HEK293 (cell line): ENCODE data around the gene SMARCD1.

Source experiments
- CTCF ChIA-PET: fragments of 350-600 bp; formaldehyde crosslinking; extraction: SDS; loops from one replicate; lab custom pipeline; 2021; ENCODE audit warnings: antibody characterized with exemption; lab: Yijun Ruan, JAX
- POLR2A ChIA-PET: fragments of 300-600 bp; formaldehyde crosslinking; extraction: SDS; loops from one replicate; lab custom pipeline; 2020; ENCODE audit warnings: antibody characterized with exemption, inconsistent platforms; lab: Yijun Ruan, JAX
- H3K27ac ChIP-seq: fragments of 200-500 bp; sonication (Bioruptor generic); 2 replicates; pipeline ENCODE4 v1.5.1; 2014; ENCODE audit warnings: low read depth, low read length, control low read depth, inconsistent platforms; ENCODE audit errors: extremely low read depth
- H3K36me3 ChIP-seq, 2 experiments: fragments of 200-500 bp in 1 of 2; sonication (Bioruptor generic) in 1 of 2; 1 replicate in 1 of 2; 2 replicates in 1 of 2; pipeline ENCODE4 v1.5.1; 2014 to 2017; ENCODE audit warnings: inconsistent platforms in 2 of 2, low read length in 2 of 2; ENCODE audit not compliant: control insufficient read depth in 2 of 2, insufficient read depth in 1 of 2
- H3K4me1 ChIP-seq: fragments of 200-500 bp; sonication (Bioruptor generic); 2 replicates; pipeline ENCODE4 v1.5.1; 2014; ENCODE audit warnings: mild to moderate bottlenecking, low read length, inconsistent platforms; ENCODE audit not compliant: control insufficient read depth, insufficient read depth
- H3K4me3 ChIP-seq: 2 replicates; pipeline ENCODE4 v1.5.1; 2011; ENCODE audit warnings: low read depth, mild to moderate bottlenecking, control low read depth, low read length, moderate library complexity
- H3K9me3 ChIP-seq: fragments of 200-500 bp; sonication (Bioruptor generic); 2 replicates; pipeline ENCODE4 v1.5.1; 2014; ENCODE audit warnings: low read depth, low read length, inconsistent platforms; ENCODE audit not compliant: control insufficient read depth, insufficient read depth
- BCL11B ChIP-seq: fragments of 450-650 bp; formaldehyde crosslinking; IDR thresholded peaks from 2 replicates; pipeline ENCODE4 v1.5.1; 2016; ENCODE audit warnings: low read depth, missing biosample characterization, missing genetic modification characterization
- EGR2 ChIP-seq: fragments of 450-650 bp; formaldehyde crosslinking; IDR thresholded peaks from 2 replicates; pipeline ENCODE4 v1.5.1; 2016; ENCODE audit warnings: low read depth, missing biosample characterization, missing genetic modification characterization
- GLIS2 ChIP-seq: fragments of 450-650 bp; formaldehyde crosslinking; IDR thresholded peaks from 2 replicates; pipeline ENCODE4 v1.5.1; 2016; ENCODE audit warnings: missing biosample characterization, missing genetic modification characterization
- HOXD13 ChIP-seq: sonication (generic); formaldehyde crosslinking; IDR thresholded peaks from 2 replicates; pipeline ENCODE4 v1.8.0; 2022; ENCODE audit warnings: missing genetic modification reagents, borderline replicate concordance
- KLF10 ChIP-seq: fragments of 450-650 bp; IDR thresholded peaks from 2 replicates; pipeline ENCODE4 v1.5.1; 2018; ENCODE audit warnings: missing biosample characterization, mild to moderate bottlenecking, missing genetic modification characterization
- KLF16 ChIP-seq: fragments of 450-650 bp; formaldehyde crosslinking; IDR thresholded peaks from 2 replicates; pipeline ENCODE4 v1.5.1; 2017; ENCODE audit warnings: missing biosample characterization, missing genetic modification characterization
- OVOL3 ChIP-seq: fragments of 450-650 bp; formaldehyde crosslinking; IDR thresholded peaks from 2 replicates; pipeline ENCODE4 v1.5.1; 2016; ENCODE audit warnings: missing biosample characterization, missing genetic modification characterization
- TCF7L2 ChIP-seq: IDR thresholded peaks from 2 replicates; pipeline ENCODE4 v1.6.1; 2011; ENCODE audit warnings: low read depth, mild to moderate bottlenecking, inconsistent platforms, low read length, moderate library complexity, borderline replicate concordance
- WT1 ChIP-seq: fragments of 450-650 bp; formaldehyde crosslinking; IDR thresholded peaks from 2 replicates; pipeline ENCODE4 v1.5.1; 2016; ENCODE audit warnings: missing biosample characterization, missing genetic modification characterization
- ZBTB20 ChIP-seq: fragments of 450-650 bp; formaldehyde crosslinking; IDR thresholded peaks from 2 replicates; pipeline ENCODE4 v1.5.1; 2016; ENCODE audit warnings: missing biosample characterization, missing genetic modification characterization
- ZEB2 ChIP-seq: fragments of 450-650 bp; formaldehyde crosslinking; IDR thresholded peaks from 2 replicates; pipeline ENCODE4 v1.5.1; 2016; ENCODE audit warnings: missing biosample characterization, missing genetic modification characterization
- ZFHX2 ChIP-seq: fragments of 450-650 bp; formaldehyde crosslinking; conservative IDR thresholded peaks from 2 replicates; pipeline ENCODE4 v1.5.1; 2016; ENCODE audit warnings: missing biosample characterization, missing genetic modification characterization
- ZNF132 ChIP-seq: fragments of 450-650 bp; formaldehyde crosslinking; IDR thresholded peaks from 2 replicates; pipeline ENCODE4 v1.5.1; 2017; ENCODE audit warnings: missing biosample characterization, missing genetic modification characterization, borderline replicate concordance
- ZNF146 ChIP-seq: fragments of 450-650 bp; formaldehyde crosslinking; IDR thresholded peaks from 2 replicates; pipeline ENCODE4 v1.5.1; 2016; ENCODE audit warnings: missing biosample characterization, missing genetic modification characterization
- ZNF184 ChIP-seq: fragments of 450-650 bp; IDR thresholded peaks from 2 replicates; pipeline ENCODE4 v1.5.1; 2018; ENCODE audit warnings: missing biosample characterization, mild to moderate bottlenecking, missing genetic modification characterization
- ZNF202 ChIP-seq: fragments of 450-650 bp; formaldehyde crosslinking; IDR thresholded peaks from 2 replicates; pipeline ENCODE4 v1.5.1; 2016; ENCODE audit warnings: missing biosample characterization, missing genetic modification characterization, borderline replicate concordance
- ZNF223 ChIP-seq: fragments of 450-650 bp; formaldehyde crosslinking; IDR thresholded peaks from 2 replicates; pipeline ENCODE4 v1.5.1; 2016; ENCODE audit warnings: missing biosample characterization, missing genetic modification characterization
- ZNF629 ChIP-seq: fragments of 450-650 bp; formaldehyde crosslinking; IDR thresholded peaks from 2 replicates; pipeline ENCODE4 v1.5.1; 2017; ENCODE audit warnings: missing biosample characterization, missing genetic modification characterization
- ZNF777 ChIP-seq: fragments of 450-650 bp; formaldehyde crosslinking; IDR thresholded peaks from 2 replicates; pipeline ENCODE4 v1.5.1; 2017; ENCODE audit warnings: missing biosample characterization, missing genetic modification characterization, borderline replicate concordance
- TF ChIP-seq, protein P1 (sequence below): fragments of 450-650 bp; formaldehyde crosslinking; IDR thresholded peaks from 2 replicates; pipeline ENCODE4 v1.5.1; 2016; ENCODE audit warnings: missing biosample characterization, missing genetic modification characterization
- TF ChIP-seq, protein P2 (sequence below): fragments of 450-650 bp; formaldehyde crosslinking; IDR thresholded peaks from 2 replicates; pipeline ENCODE4 v1.5.1; 2016; ENCODE audit warnings: missing biosample characterization, missing genetic modification characterization
- TF ChIP-seq, protein P3 (sequence below): fragments of 450-650 bp; formaldehyde crosslinking; IDR thresholded peaks from 2 replicates; pipeline ENCODE4 v1.5.1; 2017; ENCODE audit warnings: missing biosample characterization, missing genetic modification characterization

Gene SMARCD1

DNA sequence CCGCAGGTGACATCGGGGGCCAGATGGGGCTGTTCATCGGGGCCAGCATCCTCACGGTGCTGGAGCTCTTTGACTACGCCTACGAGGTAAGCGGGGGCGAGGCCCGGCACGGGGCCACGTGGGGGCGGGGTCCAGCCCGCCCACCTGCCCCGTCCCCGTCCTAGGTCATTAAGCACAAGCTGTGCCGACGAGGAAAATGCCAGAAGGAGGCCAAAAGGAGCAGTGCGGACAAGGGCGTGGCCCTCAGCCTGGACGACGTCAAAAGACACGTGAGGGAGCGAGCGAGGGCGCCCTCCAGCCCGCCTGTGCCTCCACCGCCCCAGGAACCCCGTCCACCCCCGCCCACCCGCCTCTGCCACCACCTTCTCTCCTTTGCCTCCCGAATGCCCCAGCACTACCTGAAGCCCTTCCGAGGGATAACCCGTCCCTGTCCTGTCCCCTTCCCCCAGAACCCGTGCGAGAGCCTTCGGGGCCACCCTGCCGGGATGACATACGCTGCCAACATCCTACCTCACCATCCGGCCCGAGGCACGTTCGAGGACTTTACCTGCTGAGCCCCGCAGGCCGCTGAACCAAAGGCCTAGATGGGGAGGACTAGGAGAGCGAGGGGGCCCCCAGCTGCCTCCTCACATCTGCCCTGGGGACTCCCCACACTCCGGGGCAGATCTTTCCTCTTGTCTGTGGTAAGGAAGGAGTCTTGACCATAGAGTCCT, 3.9 kb upstream of the SMARCD1 start:
- no peaks in the 10 kb centered on the region for H3K9me3 ChIP-seq
- TF ChIP-seq EGR2 (tag by site-specific recombination) (peak; percentile 82), ZEB2 (tag by site-specific recombination) (no peak), GLIS2 (tag by site-specific recombination) (no peak), ZFHX2 (tag by site-specific recombination) (peak; percentile 84)
- TF ChIP-seq, protein P1, sequence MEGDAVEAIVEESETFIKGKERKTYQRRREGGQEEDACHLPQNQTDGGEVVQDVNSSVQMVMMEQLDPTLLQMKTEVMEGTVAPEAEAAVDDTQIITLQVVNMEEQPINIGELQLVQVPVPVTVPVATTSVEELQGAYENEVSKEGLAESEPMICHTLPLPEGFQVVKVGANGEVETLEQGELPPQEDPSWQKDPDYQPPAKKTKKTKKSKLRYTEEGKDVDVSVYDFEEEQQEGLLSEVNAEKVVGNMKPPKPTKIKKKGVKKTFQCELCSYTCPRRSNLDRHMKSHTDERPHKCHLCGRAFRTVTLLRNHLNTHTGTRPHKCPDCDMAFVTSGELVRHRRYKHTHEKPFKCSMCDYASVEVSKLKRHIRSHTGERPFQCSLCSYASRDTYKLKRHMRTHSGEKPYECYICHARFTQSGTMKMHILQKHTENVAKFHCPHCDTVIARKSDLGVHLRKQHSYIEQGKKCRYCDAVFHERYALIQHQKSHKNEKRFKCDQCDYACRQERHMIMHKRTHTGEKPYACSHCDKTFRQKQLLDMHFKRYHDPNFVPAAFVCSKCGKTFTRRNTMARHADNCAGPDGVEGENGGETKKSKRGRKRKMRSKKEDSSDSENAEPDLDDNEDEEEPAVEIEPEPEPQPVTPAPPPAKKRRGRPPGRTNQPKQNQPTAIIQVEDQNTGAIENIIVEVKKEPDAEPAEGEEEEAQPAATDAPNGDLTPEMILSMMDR (tag by site-specific recombination) = no peak
- H3K27ac ChIP-seq = no peak overlapping the region
- H3K36me3 ChIP-seq = peaks cover 0 to 7% of the 10 kb centered on the region in 2 experiments; a peak in 1 of 3 replicates
- ChIA-PET POLR2A (no interaction called here), CTCF (interaction anchor here (1.6 kb wide), 1 partner anchor 21 kb away, joined by 3 read pairs; no protein-coding TSS in a partner anchor)
- H3K4me3 ChIP-seq = no peak overlapping the region
- no peaks in the 10 kb centered on the region for H3K4me1 ChIP-seq

DNA sequence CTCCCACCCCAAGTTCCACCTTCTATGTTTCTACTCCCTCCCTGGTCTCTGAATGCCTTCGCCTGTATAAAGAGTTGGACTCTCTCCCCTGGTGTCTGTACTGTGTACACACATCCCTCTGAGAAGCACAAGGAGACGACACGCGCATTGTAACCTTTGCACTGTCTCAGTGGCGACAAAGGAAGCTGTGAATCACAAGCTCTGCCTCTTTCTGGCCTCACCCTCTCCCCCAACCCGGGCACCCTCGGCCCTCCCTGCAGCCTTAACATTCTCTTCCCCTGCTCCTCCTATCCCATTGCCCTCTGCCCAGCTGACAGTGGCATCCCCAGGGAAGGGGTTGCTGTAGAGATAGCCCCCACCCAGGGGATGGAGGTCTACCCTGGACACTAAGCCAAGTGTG, 2.5 kb upstream of the SMARCD1 start:
- ChIA-PET POLR2A (interaction anchor here (0.9 to 1.4 kb wide), 2 partner anchors 29 to 85 kb away, joined by 3 to 4 read pairs; partner anchors contain the start of genes CERS5 and COX14), CTCF (interaction anchor here (0.6 to 3.8 kb wide), 7 partner anchors 8 to 243 kb away, joined by 3 to 28 read pairs (median 3); no protein-coding TSS in a partner anchor)
- Histone ChIP-seq H3K36me3 (peaks cover 8 to 20% of the 10 kb centered on the region in 2 experiments), H3K4me1 (no peaks in the 10 kb centered on the region), H3K9me3 (no peaks in the 10 kb centered on the region), H3K27ac (no peak overlapping the region), H3K4me3 (no peak overlapping the region)
- TF ChIP-seq TCF7L2 (no peak), ZNF202 (tag by site-specific recombination) (no peak), ZNF629 (tag by site-specific recombination) (no peak), WT1 (tag by site-specific recombination) (no peak), HOXD13 (CRISPR knock-in tag) (no peak), ZNF146 (tag by site-specific recombination) (no peak), BCL11B (no peak), ZNF132 (tag by site-specific recombination) (no peak), ZNF184 (tag by site-specific recombination) (no peak), KLF10 (no peak), KLF16 (tag by site-specific recombination) (no peak), OVOL3 (no peak), ZBTB20 (tag by site-specific recombination) (no peak), ZNF777 (no peak), ZNF223 (tag by site-specific recombination) (no peak)
- TF ChIP-seq, protein P2, sequence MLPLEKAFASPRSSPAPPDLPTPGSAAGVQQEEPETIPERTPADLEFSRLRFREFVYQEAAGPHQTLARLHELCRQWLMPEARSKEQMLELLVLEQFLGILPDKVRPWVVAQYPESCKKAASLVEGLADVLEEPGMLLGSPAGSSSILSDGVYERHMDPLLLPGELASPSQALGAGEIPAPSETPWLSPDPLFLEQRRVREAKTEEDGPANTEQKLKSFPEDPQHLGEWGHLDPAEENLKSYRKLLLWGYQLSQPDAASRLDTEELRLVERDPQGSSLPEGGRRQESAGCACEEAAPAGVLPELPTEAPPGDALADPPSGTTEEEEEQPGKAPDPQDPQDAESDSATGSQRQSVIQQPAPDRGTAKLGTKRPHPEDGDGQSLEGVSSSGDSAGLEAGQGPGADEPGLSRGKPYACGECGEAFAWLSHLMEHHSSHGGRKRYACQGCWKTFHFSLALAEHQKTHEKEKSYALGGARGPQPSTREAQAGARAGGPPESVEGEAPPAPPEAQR (tag by site-specific recombination) = no peak
- TF ChIP-seq, protein P3, sequence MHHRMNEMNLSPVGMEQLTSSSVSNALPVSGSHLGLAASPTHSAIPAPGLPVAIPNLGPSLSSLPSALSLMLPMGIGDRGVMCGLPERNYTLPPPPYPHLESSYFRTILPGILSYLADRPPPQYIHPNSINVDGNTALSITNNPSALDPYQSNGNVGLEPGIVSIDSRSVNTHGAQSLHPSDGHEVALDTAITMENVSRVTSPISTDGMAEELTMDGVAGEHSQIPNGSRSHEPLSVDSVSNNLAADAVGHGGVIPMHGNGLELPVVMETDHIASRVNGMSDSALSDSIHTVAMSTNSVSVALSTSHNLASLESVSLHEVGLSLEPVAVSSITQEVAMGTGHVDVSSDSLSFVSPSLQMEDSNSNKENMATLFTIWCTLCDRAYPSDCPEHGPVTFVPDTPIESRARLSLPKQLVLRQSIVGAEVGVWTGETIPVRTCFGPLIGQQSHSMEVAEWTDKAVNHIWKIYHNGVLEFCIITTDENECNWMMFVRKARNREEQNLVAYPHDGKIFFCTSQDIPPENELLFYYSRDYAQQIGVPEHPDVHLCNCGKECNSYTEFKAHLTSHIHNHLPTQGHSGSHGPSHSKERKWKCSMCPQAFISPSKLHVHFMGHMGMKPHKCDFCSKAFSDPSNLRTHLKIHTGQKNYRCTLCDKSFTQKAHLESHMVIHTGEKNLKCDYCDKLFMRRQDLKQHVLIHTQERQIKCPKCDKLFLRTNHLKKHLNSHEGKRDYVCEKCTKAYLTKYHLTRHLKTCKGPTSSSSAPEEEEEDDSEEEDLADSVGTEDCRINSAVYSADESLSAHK (tag by site-specific recombination) = no peak
